ENCODE measurements around the gene HS3ST6. TPM values are rescaled to one million over a fixed set of nuclear protein-coding genes. Genes with fewer than 3 reads are reported as not detected.
A peak's percentile ranks its signal among the peaks of the same experiment; 100 is the strongest.

The HS3ST6 gene
- total RNA-seq, 2 donors from 2014 or later, result not detected

DNA sequence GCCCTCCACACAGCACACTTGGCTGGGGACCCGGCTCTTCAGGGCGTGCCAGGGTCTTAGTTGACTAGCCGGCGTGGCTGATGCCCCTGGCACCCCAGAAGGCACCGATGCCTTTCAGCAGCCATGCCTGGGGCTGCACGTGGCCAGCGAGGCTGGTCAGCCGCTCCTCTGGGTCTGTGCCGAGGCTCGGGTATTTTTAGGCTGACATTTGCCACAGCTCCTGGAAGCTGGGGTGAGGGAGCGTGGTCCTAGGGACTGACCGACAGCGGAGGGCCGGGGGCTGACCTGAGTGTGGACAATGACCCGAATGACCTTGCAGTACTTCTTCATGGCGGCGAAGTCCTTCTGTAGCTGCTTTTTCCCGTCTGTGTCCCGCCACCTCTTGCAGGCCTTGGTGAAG, 32.3 kb upstream of the HS3ST6 start:
- Mint-ChIP-seq H3K4me1 (no peaks in the 10 kb centered on the region), H3K36me3 (ENCODE audit: low read depth) (no peaks in the 10 kb centered on the region), H3K27ac (no peak overlapping the region), H3K9me3 (peaks cover 2% of the 10 kb centered on the region), H3K4me3 (no peak overlapping the region), H3K27me3 (ENCODE audit: insufficient read depth) (peaks cover 4% of the 10 kb centered on the region)
- Histone ChIP-seq H3K9me3 (ENCODE audit: control insufficient read depth, low read length) (no peaks in the 10 kb centered on the region), H3K36me3 (ENCODE audit: control insufficient read depth, insufficient read depth, low read length) (no peaks in the 10 kb centered on the region), H3K27me3 (ENCODE audit: control insufficient read depth, insufficient read depth, low read length, poor library complexity, severe bottlenecking) (no peaks in the 10 kb centered on the region), H3K4me1 (ENCODE audit: control insufficient read depth, insufficient read depth, low read length) (no peaks in the 10 kb centered on the region), H3K4me3 (ENCODE audit: low read length) (no peak overlapping the region), H3K27ac (ENCODE audit: low read depth, low read length) (no peak overlapping the region), H3K9ac (ENCODE audit: extremely low read depth, low read length, poor library complexity, severe bottlenecking) (no peak overlapping the region)
- TF ChIP-seq, protein P1, sequence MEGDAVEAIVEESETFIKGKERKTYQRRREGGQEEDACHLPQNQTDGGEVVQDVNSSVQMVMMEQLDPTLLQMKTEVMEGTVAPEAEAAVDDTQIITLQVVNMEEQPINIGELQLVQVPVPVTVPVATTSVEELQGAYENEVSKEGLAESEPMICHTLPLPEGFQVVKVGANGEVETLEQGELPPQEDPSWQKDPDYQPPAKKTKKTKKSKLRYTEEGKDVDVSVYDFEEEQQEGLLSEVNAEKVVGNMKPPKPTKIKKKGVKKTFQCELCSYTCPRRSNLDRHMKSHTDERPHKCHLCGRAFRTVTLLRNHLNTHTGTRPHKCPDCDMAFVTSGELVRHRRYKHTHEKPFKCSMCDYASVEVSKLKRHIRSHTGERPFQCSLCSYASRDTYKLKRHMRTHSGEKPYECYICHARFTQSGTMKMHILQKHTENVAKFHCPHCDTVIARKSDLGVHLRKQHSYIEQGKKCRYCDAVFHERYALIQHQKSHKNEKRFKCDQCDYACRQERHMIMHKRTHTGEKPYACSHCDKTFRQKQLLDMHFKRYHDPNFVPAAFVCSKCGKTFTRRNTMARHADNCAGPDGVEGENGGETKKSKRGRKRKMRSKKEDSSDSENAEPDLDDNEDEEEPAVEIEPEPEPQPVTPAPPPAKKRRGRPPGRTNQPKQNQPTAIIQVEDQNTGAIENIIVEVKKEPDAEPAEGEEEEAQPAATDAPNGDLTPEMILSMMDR (conservative IDR thresholded peaks at IDR 0.05), result no peak
- WGBS, 2 experiments (ENCODE audit: insufficient coverage in 1 of 2, insufficient read length in 1 of 2), result 92 to 95% methylated on average over 15 to 19 of the region's 19 CpGs
- DNase-seq, result peak; percentile 36

DNA sequence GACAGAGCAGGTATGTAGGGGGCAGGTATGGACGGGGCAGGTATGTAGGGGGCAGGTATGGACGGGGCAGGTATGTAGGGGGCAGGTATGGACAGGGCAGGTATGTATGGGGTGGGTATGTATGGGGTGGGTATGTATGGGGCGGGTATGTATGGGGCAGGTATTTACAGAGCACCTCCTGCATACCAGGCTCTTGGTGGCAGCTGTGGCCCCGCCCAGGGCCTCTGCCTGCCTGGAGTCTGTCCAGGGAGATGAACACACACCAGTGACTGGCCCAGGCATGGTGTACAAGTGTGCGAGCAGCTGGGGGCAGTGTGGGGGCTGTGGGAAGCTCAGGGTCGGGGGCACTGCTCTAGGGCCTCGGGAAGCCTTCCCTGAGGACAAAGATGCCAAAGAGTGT, 31.8 kb upstream of the HS3ST6 start:
- no peak overlapping the region for H3K9ac ChIP-seq (ENCODE audit: extremely low read depth, low read length, poor library complexity, severe bottlenecking)
- no peaks in the 10 kb centered on the region for H3K4me1 Mint-ChIP-seq

DNA sequence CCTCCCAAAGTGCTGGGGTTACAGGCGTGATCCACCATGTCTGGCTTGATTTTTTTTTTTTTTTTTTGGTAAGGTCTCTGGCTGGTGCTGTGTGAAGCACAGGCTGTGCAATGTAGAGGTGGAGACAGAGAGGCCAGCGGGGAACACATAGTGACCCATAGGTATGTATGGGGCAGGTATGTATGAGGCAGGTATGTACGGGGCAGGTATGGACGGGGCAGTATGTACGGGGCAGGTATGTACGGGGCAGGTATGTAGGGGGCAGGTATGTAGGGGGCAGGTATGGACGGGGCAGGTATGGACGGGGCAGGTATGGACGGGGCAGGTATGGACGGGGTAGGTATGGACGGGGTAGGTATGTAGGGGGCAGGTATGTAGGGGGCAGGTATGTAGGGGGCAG, 31.3 kb upstream of the HS3ST6 start:
- Histone ChIP-seq H3K9ac (ENCODE audit: extremely low read depth, low read length, poor library complexity, severe bottlenecking) (no peak overlapping the region), H3K4me1 (ENCODE audit: control insufficient read depth, insufficient read depth, low read length) (no peaks in the 10 kb centered on the region), H3K4me3 (ENCODE audit: low read length) (no peak overlapping the region), H3K36me3 (ENCODE audit: control insufficient read depth, insufficient read depth, low read length) (no peaks in the 10 kb centered on the region), H3K9me3 (ENCODE audit: control insufficient read depth, low read length) (no peaks in the 10 kb centered on the region), H3K27ac (ENCODE audit: low read depth, low read length) (no peak overlapping the region), H3K27me3 (ENCODE audit: control insufficient read depth, insufficient read depth, low read length, poor library complexity, severe bottlenecking) (no peaks in the 10 kb centered on the region)
- TF ChIP-seq, protein P1 (conservative IDR thresholded peaks at IDR 0.05), result no peak
- Mint-ChIP-seq H3K27me3 (ENCODE audit: insufficient read depth) (peaks cover 7% of the 10 kb centered on the region), H3K4me1 (no peaks in the 10 kb centered on the region), H3K4me3 (no peak overlapping the region), H3K27ac (no peak overlapping the region), H3K9me3 (peaks cover 2% of the 10 kb centered on the region), H3K36me3 (ENCODE audit: low read depth) (no peaks in the 10 kb centered on the region)
- DNase-seq, result no peak
- WGBS, 2 experiments (ENCODE audit: insufficient coverage in 1 of 2, insufficient read length in 1 of 2), result 98 to 100% methylated on average over 1 to 9 of the region's 11 CpGs

More for the DNA sequence above, 31.8 kb upstream of the HS3ST6 start:
- H3K36me3 ChIP-seq (ENCODE audit: control insufficient read depth, insufficient read depth, low read length), result no peaks in the 10 kb centered on the region
- 86 to 92% methylated on average over 2 to 7 of the region's 7 CpGs for WGBS, 2 experiments (ENCODE audit: insufficient coverage in 1 of 2, insufficient read length in 1 of 2)
- H3K27ac ChIP-seq (ENCODE audit: low read depth, low read length), result no peak overlapping the region
- Mint-ChIP-seq H3K27me3 (ENCODE audit: insufficient read depth) (peaks cover 4% of the 10 kb centered on the region), H3K27ac (no peak overlapping the region), H3K36me3 (ENCODE audit: low read depth) (no peaks in the 10 kb centered on the region), H3K9me3 (peaks cover 2% of the 10 kb centered on the region), H3K4me3 (no peak overlapping the region)
- no peaks in the 10 kb centered on the region for H3K4me1 ChIP-seq (ENCODE audit: control insufficient read depth, insufficient read depth, low read length)
- TF ChIP-seq, protein P1 (conservative IDR thresholded peaks at IDR 0.05), result no peak
- DNase-seq, result no peak
- H3K27me3 ChIP-seq (ENCODE audit: control insufficient read depth, insufficient read depth, low read length, poor library complexity, severe bottlenecking), result no peaks in the 10 kb centered on the region
- H3K4me3 ChIP-seq (ENCODE audit: low read length), result no peak overlapping the region
- H3K9me3 ChIP-seq (ENCODE audit: control insufficient read depth, low read length), result no peaks in the 10 kb centered on the region

Data from endodermal cell (in vitro differentiated cells).